ENCODE data around the gene SLC9A8. TPM values are rescaled to one million over a fixed set of nuclear protein-coding genes. Genes with fewer than 3 reads are reported as not detected.
A peak's percentile ranks its signal among the peaks of the same experiment; 100 is the strongest.

The SLC9A8 gene
- total and polyA plus RNA-seq, 2 donors (not counting 1 experiment from before 2014, with no cell fraction given): 17.8 to 29.7 TPM

DNA sequence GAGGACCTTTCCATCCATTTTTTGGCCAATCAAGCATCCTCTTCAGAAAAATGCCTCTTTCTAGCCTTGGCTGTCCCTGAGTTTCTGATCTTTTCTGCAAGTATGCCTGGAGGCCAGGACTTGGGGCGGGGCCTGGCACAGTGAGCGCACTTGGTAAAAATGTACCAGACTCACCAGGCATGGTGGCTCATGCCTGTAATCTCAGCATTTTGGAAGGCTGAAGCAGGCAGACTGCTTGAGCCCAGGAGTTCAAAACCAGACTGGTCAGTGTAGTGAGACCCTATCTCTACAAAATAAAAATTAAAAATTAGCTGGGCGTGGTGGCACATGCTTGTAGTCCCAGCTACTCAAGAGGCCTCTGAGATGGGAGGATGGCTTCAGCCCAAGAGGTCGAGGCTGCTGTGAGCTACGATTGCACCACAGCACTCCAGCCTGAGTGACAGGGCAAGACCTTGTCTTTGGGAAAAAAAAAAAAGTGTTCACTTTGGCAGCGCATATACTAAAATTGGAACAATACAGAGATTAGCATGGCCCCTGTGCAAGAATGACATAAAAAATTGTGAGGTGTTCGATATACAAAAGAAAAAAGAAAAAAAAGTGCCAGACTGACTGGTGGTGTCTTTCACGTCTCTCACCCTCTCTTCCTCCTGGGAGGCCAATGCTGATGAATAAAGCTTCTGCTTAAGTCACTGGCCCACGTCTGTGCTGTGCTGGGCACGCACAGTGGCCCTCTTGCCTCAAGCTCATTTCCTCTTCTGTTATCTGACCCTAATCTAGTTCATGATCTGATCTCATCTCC is 18.1 kb upstream of the SLC9A8 start:
- Mint-ChIP-seq H3K27me3 (peaks cover 16% of the 10 kb centered on the region), H3K9me3 (ENCODE audit: insufficient read depth) (no peaks in the 10 kb centered on the region), H3K27ac (no peak overlapping the region), H3K4me1 (peaks cover 40% of the 10 kb centered on the region), H3K4me3 (no peak overlapping the region)
- ATAC-seq (ENCODE audit: low read depth): no peak
- 75% methylated on average over 10 of the region's 10 CpGs for WGBS (ENCODE audit: insufficient coverage)
- TF ChIP-seq, protein P1, sequence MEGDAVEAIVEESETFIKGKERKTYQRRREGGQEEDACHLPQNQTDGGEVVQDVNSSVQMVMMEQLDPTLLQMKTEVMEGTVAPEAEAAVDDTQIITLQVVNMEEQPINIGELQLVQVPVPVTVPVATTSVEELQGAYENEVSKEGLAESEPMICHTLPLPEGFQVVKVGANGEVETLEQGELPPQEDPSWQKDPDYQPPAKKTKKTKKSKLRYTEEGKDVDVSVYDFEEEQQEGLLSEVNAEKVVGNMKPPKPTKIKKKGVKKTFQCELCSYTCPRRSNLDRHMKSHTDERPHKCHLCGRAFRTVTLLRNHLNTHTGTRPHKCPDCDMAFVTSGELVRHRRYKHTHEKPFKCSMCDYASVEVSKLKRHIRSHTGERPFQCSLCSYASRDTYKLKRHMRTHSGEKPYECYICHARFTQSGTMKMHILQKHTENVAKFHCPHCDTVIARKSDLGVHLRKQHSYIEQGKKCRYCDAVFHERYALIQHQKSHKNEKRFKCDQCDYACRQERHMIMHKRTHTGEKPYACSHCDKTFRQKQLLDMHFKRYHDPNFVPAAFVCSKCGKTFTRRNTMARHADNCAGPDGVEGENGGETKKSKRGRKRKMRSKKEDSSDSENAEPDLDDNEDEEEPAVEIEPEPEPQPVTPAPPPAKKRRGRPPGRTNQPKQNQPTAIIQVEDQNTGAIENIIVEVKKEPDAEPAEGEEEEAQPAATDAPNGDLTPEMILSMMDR (IDR thresholded peaks at IDR 0.05): no peak
- TF ChIP-seq EZH2 (IDR thresholded peaks at IDR 0.05; ENCODE audit: borderline replicate concordance, insufficient read depth, low read depth, low read length, poor library complexity, severe bottlenecking): no peak
- ChIA-PET CTCF (interaction anchor here (1.1 kb wide), 1 partner anchor 29 kb away, joined by 3 read pairs; no protein-coding TSS in a partner anchor), POLR2A (no interaction called here)
- Histone ChIP-seq H3K27me3 (replicated peaks in 1 of 4; ENCODE audit: control extremely low read depth in 1 of 4, control insufficient read depth in 3 of 4, insufficient read depth in 4 of 4, low read length in 3 of 4) (peaks cover 0 to 14% (median 6%) of the 10 kb centered on the region in 4 experiments), H3K36me3 (replicated peaks in 1 of 2; ENCODE audit: control extremely low read depth in 1 of 2, control insufficient read depth in 1 of 2, extremely low read depth in 1 of 2, insufficient read depth in 2 of 2, low read length in 1 of 2) (no peaks in the 10 kb centered on the region), H3K4me2 (replicated peaks; ENCODE audit: low read depth, low read length, poor library complexity, severe bottlenecking) (peak overlapping the region; percentile 43), H3K9ac (ENCODE audit: low read length) (no peak overlapping the region), H2AFZ (ENCODE audit: insufficient read depth, low read depth, low read length, poor library complexity, severe bottlenecking) (no peak overlapping the region), H4K20me1 (ENCODE audit: control insufficient read depth, insufficient read depth, low read length, poor library complexity, severe bottlenecking) (no peaks in the 10 kb centered on the region), H3K4me3 (ENCODE audit: control extremely low read depth in 1 of 5, extremely low read depth in 1 of 5, insufficient read depth in 1 of 5, low read depth in 2 of 5, low read length in 4 of 5) (no peak overlapping the region), H3K4me1 (ENCODE audit: control insufficient read depth in 2 of 2, insufficient read depth in 2 of 2, low read length in 2 of 2) (peaks cover 23 to 36% of the 10 kb centered on the region in 2 donors), H3K27ac (ENCODE audit: low read length in 2 of 2) (no peak overlapping the region), H3K79me2 (ENCODE audit: control insufficient read depth, insufficient read depth, low read length) (no peaks in the 10 kb centered on the region), H3K9me3 (ENCODE audit: control extremely low read depth in 1 of 3, control insufficient read depth in 2 of 3, insufficient read depth in 1 of 3, low read length in 2 of 3) (no peaks in the 10 kb centered on the region)
- DNase-seq: no peak
- intact Hi-C loops (cut with micrococcal nuclease): no loop called here

DNA sequence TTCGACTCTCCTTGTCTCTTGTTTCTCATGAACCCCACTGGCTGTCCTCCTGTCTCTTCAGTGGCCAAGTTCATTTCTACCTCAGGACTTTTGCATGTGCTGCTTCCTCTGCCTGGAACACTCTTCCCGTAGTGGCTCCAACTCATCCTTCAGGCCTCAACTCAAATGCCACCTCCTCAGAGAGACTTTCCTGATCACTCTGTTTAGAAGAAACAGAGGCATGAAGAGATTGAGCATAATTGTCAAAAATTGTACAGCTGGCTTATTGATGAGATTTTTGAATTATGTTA is 17.5 kb upstream of the SLC9A8 start:
- no peak overlapping the region for H3K27ac ChIP-seq (ENCODE audit: low read length in 2 of 2)
- ATAC-seq (ENCODE audit: low read depth) (no peak), DNase-seq (no peak)
- no peaks in the 10 kb centered on the region for H3K79me2 ChIP-seq (ENCODE audit: control insufficient read depth, insufficient read depth, low read length)
- H3K4me3 Mint-ChIP-seq: no peak overlapping the region
- POLR2A ChIA-PET: no interaction called here
- H3K4me2 ChIP-seq (replicated peaks; ENCODE audit: low read depth, low read length, poor library complexity, severe bottlenecking): no peak overlapping the region
- no peak overlapping the region for H3K4me3 ChIP-seq (ENCODE audit: control extremely low read depth in 1 of 5, extremely low read depth in 1 of 5, insufficient read depth in 1 of 5, low read depth in 2 of 5, low read length in 4 of 5)
- no peak overlapping the region for H3K27ac Mint-ChIP-seq
- no peak overlapping the region for H2AFZ ChIP-seq (ENCODE audit: insufficient read depth, low read depth, low read length, poor library complexity, severe bottlenecking)
- TF ChIP-seq, protein P1 (IDR thresholded peaks at IDR 0.05): no peak
- TF ChIP-seq EZH2 (IDR thresholded peaks at IDR 0.05; ENCODE audit: borderline replicate concordance, insufficient read depth, low read depth, low read length, poor library complexity, severe bottlenecking): no peak
- peaks cover 16% of the 10 kb centered on the region for H3K27me3 Mint-ChIP-seq
- WGBS (ENCODE audit: insufficient coverage): 92% methylated on average over 1 of the region's 2 CpGs
- no peaks in the 10 kb centered on the region for H3K9me3 ChIP-seq (ENCODE audit: control extremely low read depth in 1 of 3, control insufficient read depth in 2 of 3, insufficient read depth in 1 of 3, low read length in 2 of 3)
- no peaks in the 10 kb centered on the region for H3K9me3 Mint-ChIP-seq (ENCODE audit: insufficient read depth)
- peaks cover 27 to 36% of the 10 kb centered on the region in 2 donors for H3K4me1 ChIP-seq (ENCODE audit: control insufficient read depth in 2 of 2, insufficient read depth in 2 of 2, low read length in 2 of 2)
- intact Hi-C loops (cut with micrococcal nuclease): no loop called here
- CTCF ChIA-PET: interaction anchor here (1.1 kb wide), 1 partner anchor 29 kb away, joined by 3 read pairs; no protein-coding TSS in a partner anchor
- peaks cover 38% of the 10 kb centered on the region for H3K4me1 Mint-ChIP-seq
- no peaks in the 10 kb centered on the region for H3K36me3 ChIP-seq (replicated peaks in 1 of 2; ENCODE audit: control extremely low read depth in 1 of 2, control insufficient read depth in 1 of 2, extremely low read depth in 1 of 2, insufficient read depth in 2 of 2, low read length in 1 of 2)
- no peak overlapping the region for H3K9ac ChIP-seq (ENCODE audit: low read length)
- no peaks in the 10 kb centered on the region for H4K20me1 ChIP-seq (ENCODE audit: control insufficient read depth, insufficient read depth, low read length, poor library complexity, severe bottlenecking)
- H3K27me3 ChIP-seq (replicated peaks in 1 of 4; ENCODE audit: control extremely low read depth in 1 of 4, control insufficient read depth in 3 of 4, insufficient read depth in 4 of 4, low read length in 3 of 4): peaks cover 0 to 14% (median 7%) of the 10 kb centered on the region in 4 experiments

All from B cell (primary cell).